AML-193 (cell line): ENCODE data around the gene ETV4.

Experiments used
- DNase-seq, 2 experiments: peaks; one replicate each; lab custom pipeline; 2025; lab: John Stamatoyannopoulos, UW

ETV4 gene

GRCh38 chr17:43546319-43547188, at the start of gene ETV4:
ETV4 (minus strand) TSS chr17:43546340; CDS start chr17:43545617, 723 bp downstream.
- DNase-seq = peak; percentile 95 to 97

- DNase-seq = no peak
Observed at GRCh38 chr17:43595466-43595865, 49.3 kb upstream of the ETV4 start.

GRCh38 chr17:43591779-43592562, 45.8 kb upstream of the ETV4 start:
- no peak for DNase-seq

- no peak for DNase-seq
Observed at GRCh38 chr17:43591001-43591400, 44.9 kb upstream of the ETV4 start.

- no peak for DNase-seq
Observed at GRCh38 chr17:43588664-43589435, 42.7 kb upstream of the ETV4 start.

GRCh38 chr17:43588121-43588520, 42.0 kb upstream of the ETV4 start:
- DNase-seq = no peak

GRCh38 chr17:43587647-43588046, 41.5 kb upstream of the ETV4 start:
- no peak for DNase-seq

- DNase-seq = no peak
Observed at GRCh38 chr17:43584666-43585102, 38.5 kb upstream of the ETV4 start.

GRCh38 chr17:43583332-43583731, 37.2 kb upstream of the ETV4 start:
- no peak for DNase-seq

GRCh38 chr17:43581613-43582012, 35.5 kb upstream of the ETV4 start:
- DNase-seq = no peak

GRCh38 chr17:43581130-43581529, 35.0 kb upstream of the ETV4 start:
- no peak for DNase-seq

- DNase-seq = no peak
Observed at GRCh38 chr17:43579566-43580140, 33.5 kb upstream of the ETV4 start.

GRCh38 chr17:43578699-43579565, 32.8 kb upstream of the ETV4 start:
- no peak for DNase-seq

GRCh38 chr17:43578404-43578698, 32.2 kb upstream of the ETV4 start:
- DNase-seq = no peak

- no peak for DNase-seq
Observed at GRCh38 chr17:43577664-43578403, 31.7 kb upstream of the ETV4 start.

GRCh38 chr17:43576563-43577229, 30.6 kb upstream of the ETV4 start:
- peak; percentile 59 to 62 for DNase-seq

- DNase-seq = no peak
Observed at GRCh38 chr17:43574896-43575525, 28.9 kb upstream of the ETV4 start.

GRCh38 chr17:43574348-43574747, 28.2 kb upstream of the ETV4 start:
- DNase-seq = no peak

GRCh38 chr17:43573579-43574321, 27.6 kb upstream of the ETV4 start:
- DNase-seq = no peak
